DMS 273 treated with DMSO at 0.1 percent for 48 hours (cell line): ENCODE measurements around the gene LRRC59.
"Not testable (repeated sequence)": the region's sequence is repeated elsewhere in the genome, so short reads cannot be mapped to it uniquely, and the experiment has no call there.

ENCODE experiments used
- DNase-seq: peaks from one replicate; lab custom pipeline; 2025; lab: John Stamatoyannopoulos, UW

The LRRC59 gene

GRCh38 chr17:50397111-50397918, at the start of gene LRRC59:
Gene LRRC59 (minus strand): TSS chr17:50397523. CDS start chr17:50397317, 206 bp downstream.
- DNase-seq: peak; percentile 37

GRCh38 chr17:50445730-50446325, 48.5 kb upstream of the LRRC59 start:
- no peak for DNase-seq

- DNase-seq: no peak
These were observed 47.8 kb upstream of the LRRC59 start for GRCh38 chr17:50444841-50445715.

GRCh38 chr17:50443505-50443974, 46.2 kb upstream of the LRRC59 start:
- peak; percentile 51 for DNase-seq

- DNase-seq: no peak
These were observed 43.8 kb upstream of the LRRC59 start for GRCh38 chr17:50440838-50441829.

GRCh38 chr17:50440172-50440837, 43.0 kb upstream of the LRRC59 start:
- DNase-seq: no peak

- DNase-seq: no peak
These were observed 41.7 kb upstream of the LRRC59 start for GRCh38 chr17:50439008-50439407.

GRCh38 chr17:50437409-50437808, 40.1 kb upstream of the LRRC59 start:
- no peak for DNase-seq

- no peak for DNase-seq
These were observed 34.9 kb upstream of the LRRC59 start for GRCh38 chr17:50432125-50432762.

- DNase-seq: no peak
These were observed 33.7 kb upstream of the LRRC59 start for GRCh38 chr17:50430821-50431618.

- no peak for DNase-seq
These were observed 32.5 kb upstream of the LRRC59 start for GRCh38 chr17:50429793-50430192.

GRCh38 chr17:50428831-50429424, 31.6 kb upstream of the LRRC59 start:
- no peak for DNase-seq

- not testable (repeated sequence) for DNase-seq
These were observed 30.8 kb upstream of the LRRC59 start for GRCh38 chr17:50428126-50428525.

- no peak for DNase-seq
These were observed 29.8 kb upstream of the LRRC59 start for GRCh38 chr17:50426814-50427787.

GRCh38 chr17:50426472-50426782, 29.1 kb upstream of the LRRC59 start:
- DNase-seq: no peak

GRCh38 chr17:50425682-50426471, 28.6 kb upstream of the LRRC59 start, which contains the start of gene ACSF2:
Gene ACSF2 (plus strand): TSS chr17:50426218. CDS start chr17:50426262, 44 bp downstream.
- DNase-seq: peak; percentile 25
